MG63 (cell line): ENCODE measurements around the gene MYLK. TPM values are rescaled to one million over a fixed set of nuclear protein-coding genes. Genes with fewer than 3 reads are reported as not detected.
"Not testable (repeated sequence)": the region's sequence is repeated elsewhere in the genome, so short reads cannot be mapped to it uniquely, and the experiment has no call there.

Experiments
- DNase-seq: peaks from one replicate; pipeline ENCODE4 v3.0.0-alpha.2; 2020
- H3K27me3 ChIP-seq: fragments of 250-450 bp; sonication (Bioruptor Pico); 2 replicates; pipeline ENCODE4 v1.5.1; 2020; ENCODE audit warnings: mild to moderate bottlenecking, moderate library complexity
- H3K36me3 ChIP-seq: fragments of 250-450 bp; sonication (Bioruptor Pico); 2 replicates; pipeline ENCODE4 v1.5.1; 2020; ENCODE audit warnings: mild to moderate bottlenecking, moderate library complexity
- H3K4me3 ChIP-seq: fragments of 250-450 bp; sonication (Bioruptor Pico); 2 replicates; pipeline ENCODE4 v1.5.1; 2020; ENCODE audit warnings: mild to moderate bottlenecking, moderate library complexity
- H3K9me3 ChIP-seq: fragments of 250-450 bp; sonication (Bioruptor Pico); 2 replicates; pipeline ENCODE4 v1.5.1; 2020; ENCODE audit warnings: mild to moderate bottlenecking, moderate library complexity
- total RNA-seq: library from RNA; depleted of rRNA; stranded (reverse); fragments of >200 nt; shearing (Covaris generic); gene quantifications from 2 replicates; pipeline ENCODE4 v1.2.3, GENCODE V29; 2014; ENCODE audit warnings: low replicate concordance

Gene MYLK
- total RNA-seq, 1 experiment from 2014 or later, result 12.5 TPM

- no peaks in the 10 kb centered on the region for H3K36me3 ChIP-seq
- no peaks in the 10 kb centered on the region for H3K9me3 ChIP-seq
- H3K27me3 ChIP-seq, result no peaks in the 10 kb centered on the region
- DNase-seq, result no peak
- H3K4me3 ChIP-seq, result no peak overlapping the region
Observed at GRCh38 chr3:123720638-123721037, 163.5 kb downstream of the MYLK start.

- H3K36me3 ChIP-seq, result no peaks in the 10 kb centered on the region
- H3K27me3 ChIP-seq, result no peaks in the 10 kb centered on the region
- H3K9me3 ChIP-seq, result no peaks in the 10 kb centered on the region
- no peak overlapping the region for H3K4me3 ChIP-seq
- no peak for DNase-seq
Observed at GRCh38 chr3:123719862-123720453, 164.2 kb downstream of the MYLK start.

DNA sequence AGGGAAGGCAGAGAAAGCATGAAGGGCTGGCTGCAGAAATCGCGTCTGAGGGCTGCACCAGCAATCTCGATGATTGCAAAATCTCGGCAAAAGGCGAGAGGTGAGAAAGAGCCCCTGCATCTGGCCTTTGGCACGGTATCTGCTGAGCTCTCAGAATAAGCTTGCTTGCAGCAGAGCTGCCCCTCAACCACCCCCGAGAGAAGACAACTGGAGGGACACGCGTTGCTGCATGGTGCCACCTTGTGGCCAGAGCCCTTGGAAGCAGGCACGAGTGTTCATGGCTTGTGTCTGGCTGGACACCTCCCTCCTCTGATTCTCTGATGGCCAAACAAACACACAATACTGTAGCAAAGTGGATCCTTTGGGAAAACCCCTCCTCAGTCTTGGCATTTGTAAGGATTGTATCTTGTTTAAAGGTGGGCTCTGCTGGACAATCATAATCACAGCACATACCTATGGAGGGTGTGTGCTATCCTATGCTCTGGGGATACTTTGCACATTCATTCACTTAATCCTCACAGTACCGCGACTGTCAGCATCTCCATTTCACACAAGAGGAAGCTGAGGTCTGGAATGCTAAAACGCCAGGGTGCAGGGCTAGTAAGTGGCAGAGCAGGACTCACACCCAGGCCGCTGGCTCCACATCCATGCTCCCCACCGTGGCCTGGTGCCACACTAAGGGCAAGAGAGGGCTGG lies 164.9 kb downstream of the MYLK start:
- DNase-seq, result peak; percentile 73
- H3K36me3 ChIP-seq, H3K9me3 ChIP-seq, H3K27me3 ChIP-seq, H3K4me3 ChIP-seq: not testable (repeated sequence)

DNA sequence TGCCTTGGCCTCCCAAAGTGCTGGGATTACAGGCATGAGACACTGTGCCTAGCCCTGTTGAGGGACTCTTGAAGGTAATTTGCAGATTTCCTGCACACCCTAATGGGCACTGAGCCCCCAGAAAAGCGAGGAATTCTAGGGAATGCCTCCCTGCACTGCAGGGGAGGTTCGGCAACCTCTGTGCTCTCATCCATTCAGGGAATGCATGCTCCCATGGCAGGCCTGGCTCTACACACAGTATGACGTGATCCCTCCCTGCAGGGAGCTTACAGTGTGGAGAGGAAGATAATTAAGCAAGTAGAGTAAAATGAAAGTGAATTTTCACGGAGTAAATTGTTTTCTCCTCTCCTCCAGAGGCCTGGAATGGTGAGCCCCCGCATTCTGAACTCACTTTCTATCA lies 166.0 kb downstream of the MYLK start:
- H3K27me3 ChIP-seq, result no peaks in the 10 kb centered on the region
- no peak for DNase-seq

GRCh38 chr3:123717451-123717850 lies 166.7 kb downstream of the MYLK start:
- not testable (repeated sequence) for H3K27me3 ChIP-seq, H3K9me3 ChIP-seq, H3K4me3 ChIP-seq, H3K36me3 ChIP-seq
- DNase-seq, result peak; percentile 24

More for the DNA sequence above, 166.0 kb downstream of the MYLK start:
- Histone ChIP-seq H3K9me3 (no peaks in the 10 kb centered on the region), H3K4me3 (no peak overlapping the region), H3K36me3 (no peaks in the 10 kb centered on the region; the same call in 1 of the 2 replicates)

- H3K9me3 ChIP-seq, result no peaks in the 10 kb centered on the region
- H3K36me3 ChIP-seq, result no peaks in the 10 kb centered on the region; the same call in 1 of the 2 replicates
- no peaks in the 10 kb centered on the region for H3K27me3 ChIP-seq
- H3K4me3 ChIP-seq, result no peak overlapping the region
- DNase-seq, result no peak
Observed at GRCh38 chr3:123716411-123716810, 167.7 kb downstream of the MYLK start.

- no peak overlapping the region for H3K4me3 ChIP-seq
- H3K9me3 ChIP-seq, result no peaks in the 10 kb centered on the region
- H3K27me3 ChIP-seq, result no peaks in the 10 kb centered on the region
- DNase-seq, result no peak
- no peaks in the 10 kb centered on the region; the same call in 1 of the 2 replicates for H3K36me3 ChIP-seq
Observed at GRCh38 chr3:123713211-123713610, 170.9 kb downstream of the MYLK start.

DNA sequence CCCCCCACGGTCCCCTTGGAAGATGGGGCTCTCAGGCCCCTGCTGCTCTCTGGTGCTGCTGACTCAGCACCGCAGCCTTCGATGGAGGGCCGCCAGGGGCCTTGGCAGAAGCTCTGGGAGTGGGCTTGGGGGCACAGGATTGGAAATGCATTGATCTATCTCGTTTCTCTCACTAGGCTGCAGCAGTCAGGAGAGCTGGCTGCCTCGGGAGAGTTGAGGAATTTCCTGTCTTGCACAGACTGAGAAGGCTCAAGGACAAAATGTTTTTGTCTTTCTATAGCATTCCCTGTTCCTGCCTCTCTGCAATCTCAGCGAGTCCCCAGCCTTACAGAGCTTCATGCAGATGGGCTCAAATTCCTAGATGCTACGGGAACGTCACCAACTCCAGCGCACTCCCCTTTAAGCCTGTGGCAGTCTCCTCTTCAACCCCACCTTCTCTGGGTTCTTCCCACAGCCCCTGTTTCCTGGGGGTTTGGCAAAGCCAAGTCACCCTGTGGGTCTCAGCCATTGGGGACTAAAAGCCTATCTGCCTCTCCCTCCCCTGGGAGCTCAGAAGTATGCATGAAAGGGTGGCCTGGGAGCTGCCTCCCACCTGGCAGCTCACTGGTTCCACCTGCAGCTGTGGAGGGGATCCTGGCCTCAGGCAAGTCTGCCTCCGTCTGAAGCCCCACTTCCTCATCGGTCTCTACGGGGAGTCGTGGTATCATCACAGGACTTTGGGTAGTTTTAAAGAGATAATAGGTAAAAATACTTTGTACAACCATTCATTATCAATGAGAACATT lies 171.9 kb downstream of the MYLK start:
- H3K36me3 ChIP-seq, result no peaks in the 10 kb centered on the region; the same call in 1 of the 2 replicates
- no peaks in the 10 kb centered on the region for H3K9me3 ChIP-seq
- no peaks in the 10 kb centered on the region for H3K27me3 ChIP-seq
- H3K4me3 ChIP-seq, result no peak overlapping the region
- DNase-seq, result no peak

- no peak for DNase-seq
- H3K36me3 ChIP-seq, result no peaks in the 10 kb centered on the region; the same call in 1 of the 2 replicates
- no peaks in the 10 kb centered on the region for H3K9me3 ChIP-seq
Observed at GRCh38 chr3:123711356-123711755, 172.8 kb downstream of the MYLK start.

GRCh38 chr3:123708531-123708930 lies 175.6 kb downstream of the MYLK start:
- no peaks in the 10 kb centered on the region for H3K27me3 ChIP-seq
- H3K4me3 ChIP-seq, result no peak overlapping the region
- H3K9me3 ChIP-seq, result no peaks in the 10 kb centered on the region
- DNase-seq, result no peak
- no peaks in the 10 kb centered on the region; the same call in none of the 2 replicates for H3K36me3 ChIP-seq

More at GRCh38 chr3:123711356-123711755, 172.8 kb downstream of the MYLK start:
- Histone ChIP-seq H3K4me3 (no peak overlapping the region), H3K27me3 (no peaks in the 10 kb centered on the region)

DNA sequence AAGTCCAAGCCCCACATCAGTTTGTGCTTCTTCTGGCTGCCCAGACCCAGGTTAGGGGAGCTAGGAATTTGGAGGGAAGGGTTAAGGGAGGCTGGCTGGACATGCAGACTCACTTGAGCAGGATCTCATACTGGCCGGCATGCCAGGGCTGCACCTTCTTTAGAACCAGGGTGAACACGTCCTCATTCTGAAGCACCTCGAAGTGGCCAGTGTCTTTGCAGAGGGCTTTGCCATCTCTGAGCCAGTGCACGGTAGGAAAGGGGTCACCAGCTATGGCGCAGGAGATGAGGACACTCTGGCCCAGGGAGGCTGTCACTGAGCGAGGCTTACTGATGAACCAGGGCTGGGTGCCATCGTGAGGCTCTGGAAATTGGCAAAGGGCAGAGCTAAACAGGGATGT lies 176.5 kb downstream of the MYLK start:
- not testable (repeated sequence) for H3K27me3 ChIP-seq, H3K4me3 ChIP-seq, DNase-seq, H3K9me3 ChIP-seq, H3K36me3 ChIP-seq

DNA sequence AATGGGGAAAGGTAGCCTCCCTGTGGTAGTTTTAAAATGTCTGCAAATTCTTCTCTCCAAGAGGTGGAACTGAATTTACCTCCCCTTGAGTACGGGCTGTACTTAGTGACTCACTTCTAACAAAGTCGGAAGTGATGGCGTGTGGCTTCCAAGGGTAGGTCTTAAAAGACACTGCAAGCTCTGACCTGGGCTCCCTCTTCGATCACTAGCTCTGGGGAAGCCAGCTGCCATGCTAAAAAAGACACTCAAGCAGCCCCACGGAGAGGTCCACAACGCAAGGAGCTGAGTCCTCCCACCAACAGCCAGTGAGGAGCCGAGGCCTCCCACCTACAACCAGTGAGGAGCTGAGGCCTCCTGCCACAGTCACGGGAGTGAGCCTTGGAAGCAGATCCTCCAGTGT lies 177.3 kb downstream of the MYLK start:
- Histone ChIP-seq H3K36me3 (no peaks in the 10 kb centered on the region; the same call in 1 of the 2 replicates), H3K9me3 (no peaks in the 10 kb centered on the region), H3K27me3 (no peaks in the 10 kb centered on the region), H3K4me3 (no peak overlapping the region)
- no peak for DNase-seq

GRCh38 chr3:123705488-123706285 lies 178.4 kb downstream of the MYLK start:
- no peaks in the 10 kb centered on the region; the same call in 1 of the 2 replicates for H3K36me3 ChIP-seq
- no peaks in the 10 kb centered on the region for H3K9me3 ChIP-seq
- H3K4me3 ChIP-seq, result no peak overlapping the region
- no peaks in the 10 kb centered on the region for H3K27me3 ChIP-seq
- no peak for DNase-seq

DNA sequence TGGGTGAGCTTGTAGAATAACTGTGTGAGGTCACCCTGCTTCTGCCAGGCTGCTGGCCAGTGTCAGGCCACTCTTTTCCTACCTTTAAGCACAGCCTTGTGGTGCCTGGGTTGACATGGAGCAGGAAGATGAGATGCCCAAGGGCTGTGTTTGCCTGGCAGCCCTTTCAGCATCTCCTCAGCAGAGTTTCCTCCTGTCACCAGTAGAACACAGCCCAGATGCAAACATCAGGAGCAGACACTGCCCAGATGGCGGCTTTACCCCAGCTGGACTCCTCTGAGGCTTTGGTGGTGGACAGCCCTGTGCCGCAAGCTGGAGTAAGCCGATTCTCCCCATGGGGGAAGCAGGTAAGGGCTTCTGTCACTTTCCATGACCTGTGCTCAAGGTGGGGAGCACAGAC lies 180.5 kb downstream of the MYLK start:
- not testable (repeated sequence) for H3K9me3 ChIP-seq, H3K36me3 ChIP-seq, DNase-seq, H3K4me3 ChIP-seq, H3K27me3 ChIP-seq

DNA sequence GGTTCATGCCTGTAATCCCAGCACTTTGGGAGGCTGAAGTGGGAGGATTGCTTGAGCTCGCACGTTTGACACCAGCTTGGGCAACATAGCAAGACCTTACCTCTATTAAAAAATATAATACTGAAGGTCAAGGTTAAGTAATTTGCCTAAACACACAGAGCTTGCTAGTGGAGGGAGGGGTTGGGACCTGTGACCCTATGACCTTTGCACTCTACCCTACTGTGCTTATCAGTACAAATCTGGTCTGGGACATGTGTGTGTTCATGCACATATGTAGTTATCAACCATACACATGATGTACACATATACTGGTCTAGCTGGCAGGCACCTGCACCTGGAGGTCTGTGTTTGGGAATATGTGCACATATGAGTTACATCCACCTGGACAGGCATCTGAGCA lies 181.4 kb downstream of the MYLK start:
- no peak for DNase-seq
- no peaks in the 10 kb centered on the region; the same call in 1 of the 2 replicates for H3K36me3 ChIP-seq
- no peaks in the 10 kb centered on the region for H3K27me3 ChIP-seq
- no peak overlapping the region for H3K4me3 ChIP-seq
- no peaks in the 10 kb centered on the region for H3K9me3 ChIP-seq

DNA sequence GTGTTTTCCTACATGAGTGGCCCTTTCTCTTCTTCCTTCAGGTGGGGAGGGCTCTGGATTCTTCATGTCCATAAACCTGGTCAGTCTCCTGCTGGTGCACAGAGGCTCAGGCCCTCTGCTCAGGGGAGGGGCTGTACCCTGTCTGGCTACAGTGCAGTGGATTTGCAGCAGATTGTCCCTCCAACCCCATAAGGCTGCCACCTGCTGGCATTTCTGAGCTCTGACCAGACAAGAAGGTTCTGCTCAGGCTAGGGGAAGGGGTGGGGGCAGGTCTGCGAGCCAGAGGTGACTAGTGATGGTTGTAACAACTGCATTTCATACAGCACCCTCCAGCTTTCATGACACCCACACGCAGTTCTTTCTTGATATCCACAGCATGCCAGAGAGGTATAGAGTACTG lies 182.1 kb downstream of the MYLK start:
- not testable (repeated sequence) for H3K27me3 ChIP-seq, H3K4me3 ChIP-seq, H3K36me3 ChIP-seq, H3K9me3 ChIP-seq
- peak; percentile 80 for DNase-seq
